Daoy (cell line): ENCODE measurements around the gene TSPAN4. TPM values are rescaled to one million over a fixed set of nuclear protein-coding genes. Genes with fewer than 3 reads are reported as not detected.
A peak's percentile ranks its signal among the peaks of the same experiment; 100 is the strongest.

ENCODE experiments used
- DNase-seq: peaks from one replicate; pipeline ENCODE4 v3.0.0-alpha.2; 2015; ENCODE audit warnings: low read depth
- total RNA-seq: library from RNA; depleted of rRNA; stranded (reverse); fragments of >200 nt; shearing (Covaris generic); gene quantifications from 2 replicates; pipeline ENCODE4 v1.2.3, GENCODE V29; 2014

Gene TSPAN4
- total RNA-seq, 1 experiment from 2014 or later = 37.3 TPM

DNA sequence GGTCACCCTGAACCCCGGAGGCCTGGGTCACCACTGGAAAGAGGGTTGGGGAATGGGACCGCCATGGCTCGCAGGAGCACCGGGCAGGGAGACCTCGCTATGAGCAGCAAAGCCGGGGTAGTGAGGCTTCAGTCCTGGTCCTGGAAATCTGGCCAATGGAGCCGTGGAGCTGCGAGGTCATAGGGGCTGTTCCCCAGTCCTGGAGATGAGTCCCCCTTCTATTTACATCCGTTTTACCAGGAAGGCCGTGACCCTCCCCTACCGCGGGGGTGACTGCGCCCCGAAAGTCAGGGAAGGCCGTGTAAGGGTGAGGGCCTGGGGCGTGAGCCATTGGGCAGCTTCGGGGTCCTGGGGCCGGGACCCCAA is 38.1 kb upstream of the TSPAN4 start:
- DNase-seq = no peak

DNA sequence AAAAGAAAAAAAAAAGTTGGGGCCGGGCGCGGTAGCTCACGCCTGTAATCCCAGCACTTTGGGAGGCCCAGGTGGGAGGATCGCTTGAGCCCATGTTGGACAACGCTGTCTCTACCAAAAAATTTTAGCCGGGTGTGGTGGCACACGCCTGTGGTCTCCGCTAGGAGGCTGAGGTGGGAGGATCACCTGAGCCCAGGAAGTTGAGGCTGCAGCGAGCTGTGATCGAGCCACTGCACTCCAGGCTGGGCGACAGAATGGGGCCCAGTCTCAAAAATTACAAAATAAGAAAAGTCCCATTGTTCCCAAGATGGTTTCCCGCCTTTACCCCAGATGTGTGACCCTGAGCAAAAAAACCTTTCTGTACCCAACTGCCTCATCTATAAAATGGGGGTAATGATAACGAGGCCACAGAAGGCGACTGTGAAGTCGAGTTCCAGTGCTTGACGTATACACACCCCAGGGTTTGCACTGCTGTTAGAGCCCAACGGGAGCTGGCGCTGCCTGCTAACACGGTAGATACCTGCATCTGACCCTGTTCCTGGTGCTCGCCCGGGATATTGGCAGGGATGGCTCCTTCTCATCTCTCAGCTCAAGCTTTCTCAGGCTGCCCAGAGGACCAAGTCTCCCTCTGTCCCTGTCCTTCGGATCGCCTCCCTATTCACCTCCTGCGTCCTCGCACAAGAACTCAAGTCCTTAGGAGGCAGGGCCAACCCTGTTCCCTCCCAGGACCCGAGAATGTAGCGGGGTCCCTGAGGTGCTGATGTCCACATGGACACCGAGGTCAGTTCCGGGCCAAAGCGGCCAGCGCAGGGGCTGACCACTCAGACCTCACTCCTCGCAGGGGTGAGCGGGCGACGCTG is 34.0 kb upstream of the TSPAN4 start:
- peak; percentile 30 for DNase-seq

DNA sequence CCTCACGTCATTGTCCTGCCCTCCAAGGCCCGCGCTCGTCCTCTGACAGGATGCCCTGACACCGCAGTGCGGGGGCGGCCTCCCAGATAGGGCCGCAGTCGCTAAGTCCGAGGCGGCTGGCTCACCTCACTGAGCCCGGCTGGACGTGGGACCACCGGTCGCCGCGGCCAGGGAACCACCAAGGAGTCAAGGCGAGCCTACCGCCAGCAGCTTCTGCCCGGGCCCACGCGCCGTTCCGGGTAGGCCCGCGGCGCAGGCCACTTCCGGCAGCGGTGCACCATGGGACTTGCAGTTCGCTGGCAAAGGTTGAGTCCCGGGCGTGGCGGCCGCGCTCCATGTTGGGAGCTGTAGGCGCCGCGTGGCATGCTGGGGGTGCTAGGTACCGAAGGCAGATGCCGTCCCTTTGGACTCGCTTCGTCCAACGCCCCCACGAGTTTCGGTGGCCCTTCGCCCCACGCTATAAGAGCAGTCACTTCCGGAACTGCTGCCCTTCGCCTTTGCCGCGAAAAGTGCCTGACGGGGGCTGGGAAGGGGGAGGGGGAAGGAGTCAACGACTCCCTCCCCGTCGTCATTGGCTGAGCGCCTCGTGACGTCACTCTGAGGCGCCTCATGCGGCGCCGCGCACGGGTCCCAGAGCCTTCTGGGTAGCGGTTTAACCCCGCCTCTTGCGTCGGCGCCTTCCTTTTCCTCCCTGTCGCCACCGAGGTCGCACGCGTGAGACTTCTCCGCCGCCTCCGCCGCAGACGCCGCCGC is 33.2 kb upstream of the TSPAN4 start, which contains the start of gene RPLP2:
TSS of gene RPLP2 (plus strand) at position 681 of the 753 bp plus-strand sequence. CDS start 268 bp downstream, outside the sequence.
- peak; percentile 98 for DNase-seq

DNA sequence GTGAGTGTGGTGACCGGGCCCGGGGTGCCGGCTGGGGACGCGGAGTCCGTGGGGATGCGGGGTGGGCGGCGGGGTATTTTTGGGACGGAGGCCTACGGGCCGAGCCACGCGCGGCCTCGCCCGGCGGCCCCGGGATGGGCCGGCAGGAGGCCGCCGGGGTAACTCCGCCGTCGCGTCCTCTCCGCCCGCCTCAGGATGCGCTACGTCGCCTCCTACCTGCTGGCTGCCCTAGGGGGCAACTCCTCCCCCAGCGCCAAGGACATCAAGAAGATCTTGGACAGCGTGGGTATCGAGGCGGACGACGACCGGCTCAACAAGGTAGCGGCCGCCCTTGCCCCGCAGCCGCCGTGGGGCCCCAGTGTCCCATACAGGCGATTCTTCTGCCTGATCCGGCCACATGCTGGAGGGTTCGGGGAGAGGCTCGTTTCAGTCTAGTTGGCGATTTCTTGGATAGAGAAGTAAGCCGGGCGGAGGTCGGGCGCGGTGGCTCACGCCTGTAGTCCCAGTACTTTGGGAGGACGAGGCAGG is 32.5 kb upstream of the TSPAN4 start:
- DNase-seq = no peak

DNA sequence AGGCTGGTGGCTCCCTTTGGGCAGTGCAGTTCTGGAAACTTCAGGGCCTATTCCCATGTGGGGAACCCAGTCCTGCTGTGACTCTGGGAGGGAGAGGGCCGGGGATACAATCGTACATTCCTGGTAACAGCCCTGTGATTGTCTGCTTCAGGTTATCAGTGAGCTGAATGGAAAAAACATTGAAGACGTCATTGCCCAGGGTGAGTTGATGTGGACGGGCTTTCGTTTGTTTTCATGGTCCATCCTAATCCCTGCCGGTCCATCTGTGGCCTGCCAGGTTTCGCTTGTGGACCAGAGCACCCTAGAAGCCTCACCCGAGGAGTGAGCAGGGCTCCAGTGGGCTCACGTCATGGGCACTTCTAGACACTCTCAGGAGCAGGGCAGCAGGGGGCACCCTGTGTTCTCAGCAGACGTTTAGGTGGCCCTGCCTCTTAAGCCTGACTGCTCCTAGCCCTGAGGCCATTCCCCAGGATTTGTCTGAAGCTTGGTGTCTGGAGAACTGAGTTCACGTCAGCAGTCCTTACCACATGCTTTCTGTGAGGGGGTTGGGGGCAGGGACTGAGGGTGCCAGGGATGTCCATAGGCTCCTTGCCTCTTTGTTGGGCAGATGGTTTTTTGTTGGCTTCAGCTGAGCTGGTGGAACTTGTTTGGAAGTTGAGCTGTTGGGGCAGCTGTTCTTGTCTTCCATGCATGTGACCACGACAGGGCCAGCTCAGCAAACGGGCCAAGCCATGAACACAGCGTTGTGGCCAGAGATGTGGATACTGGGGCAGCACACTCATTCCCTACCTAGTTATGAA is 31.0 kb upstream of the TSPAN4 start:
- no peak for DNase-seq

DNA sequence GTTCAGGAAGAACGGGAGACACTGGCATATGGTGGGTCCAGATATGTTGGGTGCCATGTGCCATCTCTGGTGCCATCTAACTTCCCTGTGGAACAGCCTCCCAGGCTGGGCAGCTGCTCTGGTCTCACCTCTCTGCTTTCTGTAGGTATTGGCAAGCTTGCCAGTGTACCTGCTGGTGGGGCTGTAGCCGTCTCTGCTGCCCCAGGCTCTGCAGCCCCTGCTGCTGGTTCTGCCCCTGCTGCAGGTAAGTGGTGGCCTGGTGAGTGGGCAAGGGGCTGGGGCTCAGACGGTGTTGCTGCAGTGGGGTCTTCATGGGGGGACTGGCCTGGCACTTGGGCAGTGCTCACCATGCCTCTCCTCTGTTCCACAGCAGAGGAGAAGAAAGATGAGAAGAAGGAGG is 30.3 kb upstream of the TSPAN4 start:
- no peak for DNase-seq

DNA sequence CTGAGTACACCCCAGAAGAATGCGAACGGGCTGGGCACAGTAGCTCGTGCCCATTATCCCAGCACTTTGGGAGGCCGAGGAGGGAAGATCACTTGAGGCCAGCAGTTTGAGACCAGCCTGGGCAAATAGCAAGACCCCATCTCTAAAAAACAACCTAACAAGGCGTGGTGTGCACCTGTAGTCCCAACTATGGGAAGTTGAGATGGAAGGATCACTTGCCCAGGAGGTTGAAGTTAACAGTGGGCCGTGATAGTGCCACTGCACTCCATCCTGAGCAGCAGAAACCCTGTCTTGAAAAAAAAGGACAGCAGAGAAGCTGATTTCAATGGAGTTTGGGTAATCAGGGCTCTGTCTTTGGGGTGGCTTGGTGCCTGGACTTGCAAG is 29.6 kb upstream of the TSPAN4 start:
- DNase-seq = no peak

DNA sequence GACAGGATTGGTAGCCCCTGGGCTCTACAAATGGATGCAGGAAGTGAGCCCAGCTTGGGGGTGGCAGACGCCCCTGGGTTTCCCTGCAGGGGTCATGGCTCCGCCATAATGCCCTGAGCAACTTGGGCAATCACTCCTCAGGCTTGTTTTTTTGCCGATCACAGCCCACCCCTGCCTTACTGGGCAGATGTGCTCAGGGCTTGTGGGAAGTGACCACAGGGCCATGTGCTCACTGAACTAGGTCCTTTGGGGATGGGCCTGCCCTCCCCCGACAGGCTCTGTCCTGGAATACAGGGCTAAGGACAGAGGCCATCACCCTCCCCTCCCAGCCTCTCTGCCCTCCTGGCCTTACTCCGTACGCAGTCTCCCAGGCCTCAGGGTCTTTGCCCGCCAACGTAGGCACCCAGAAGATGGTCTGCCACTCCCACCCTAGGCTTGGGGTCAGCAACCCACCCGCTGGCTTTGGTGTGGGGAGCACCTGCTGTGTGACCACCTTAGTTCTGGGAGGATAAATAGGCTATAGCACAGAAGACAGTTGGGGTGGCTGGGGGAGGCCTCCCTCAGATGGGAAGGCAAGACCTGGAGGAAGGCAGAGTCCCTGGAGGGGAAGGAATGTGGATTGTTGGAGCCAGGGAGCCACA is 29.1 kb upstream of the TSPAN4 start:
- DNase-seq = no peak

DNA sequence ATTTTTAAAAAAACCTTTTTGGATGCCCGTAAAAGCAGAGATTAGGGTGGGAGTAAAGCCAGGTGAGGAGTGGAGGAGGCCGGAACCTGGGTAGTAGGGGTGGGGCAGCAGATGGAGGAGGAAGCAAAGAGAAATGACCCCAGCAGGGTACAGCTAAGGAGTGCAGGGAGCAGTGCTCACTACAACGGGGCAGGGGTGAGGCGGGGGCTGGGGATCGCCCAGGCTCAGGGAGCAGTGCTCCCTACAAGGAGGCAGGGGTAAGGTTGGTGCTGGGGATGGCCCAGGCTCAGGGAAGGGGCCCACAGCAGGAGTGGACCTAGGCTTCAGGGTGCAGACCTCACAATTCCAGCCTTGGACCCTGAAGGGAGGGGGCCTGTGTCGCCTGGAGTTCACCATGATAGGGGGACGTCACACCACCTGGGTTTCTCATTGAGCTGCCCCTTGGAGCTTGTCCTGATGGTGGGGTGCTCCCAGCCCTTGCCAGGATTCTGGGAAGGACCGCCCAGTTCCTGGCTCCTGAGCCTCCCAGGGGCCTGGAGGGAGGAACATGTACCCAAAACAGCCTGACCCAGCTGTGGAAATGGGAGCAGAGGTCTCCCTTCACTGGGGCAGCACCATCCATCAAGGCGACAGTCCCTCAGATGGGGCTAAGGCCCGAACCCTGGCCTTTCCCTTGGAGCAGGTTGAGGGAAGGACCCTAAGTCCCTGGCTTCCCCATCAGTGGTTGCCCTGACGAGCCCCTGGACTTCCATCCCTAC is 26.8 kb upstream of the TSPAN4 start:
- no peak for DNase-seq

DNA sequence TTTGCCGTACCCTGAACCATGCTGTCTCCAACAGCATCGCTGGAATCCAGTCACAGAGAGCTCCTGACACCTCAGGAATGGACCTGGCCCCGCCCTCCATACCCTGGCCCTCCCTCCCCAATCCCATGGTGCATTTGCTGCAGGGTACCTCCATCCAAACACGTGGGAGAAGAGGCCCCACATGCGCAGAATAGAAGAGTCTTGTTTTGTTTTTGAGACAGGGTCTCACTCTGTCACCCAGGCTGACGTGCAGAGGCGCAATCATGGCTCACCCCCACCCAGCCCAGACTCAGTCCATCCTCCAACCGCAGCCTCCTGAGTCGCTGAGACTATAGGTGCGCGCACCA is 26.2 kb upstream of the TSPAN4 start:
- DNase-seq = peak; percentile 35

DNA sequence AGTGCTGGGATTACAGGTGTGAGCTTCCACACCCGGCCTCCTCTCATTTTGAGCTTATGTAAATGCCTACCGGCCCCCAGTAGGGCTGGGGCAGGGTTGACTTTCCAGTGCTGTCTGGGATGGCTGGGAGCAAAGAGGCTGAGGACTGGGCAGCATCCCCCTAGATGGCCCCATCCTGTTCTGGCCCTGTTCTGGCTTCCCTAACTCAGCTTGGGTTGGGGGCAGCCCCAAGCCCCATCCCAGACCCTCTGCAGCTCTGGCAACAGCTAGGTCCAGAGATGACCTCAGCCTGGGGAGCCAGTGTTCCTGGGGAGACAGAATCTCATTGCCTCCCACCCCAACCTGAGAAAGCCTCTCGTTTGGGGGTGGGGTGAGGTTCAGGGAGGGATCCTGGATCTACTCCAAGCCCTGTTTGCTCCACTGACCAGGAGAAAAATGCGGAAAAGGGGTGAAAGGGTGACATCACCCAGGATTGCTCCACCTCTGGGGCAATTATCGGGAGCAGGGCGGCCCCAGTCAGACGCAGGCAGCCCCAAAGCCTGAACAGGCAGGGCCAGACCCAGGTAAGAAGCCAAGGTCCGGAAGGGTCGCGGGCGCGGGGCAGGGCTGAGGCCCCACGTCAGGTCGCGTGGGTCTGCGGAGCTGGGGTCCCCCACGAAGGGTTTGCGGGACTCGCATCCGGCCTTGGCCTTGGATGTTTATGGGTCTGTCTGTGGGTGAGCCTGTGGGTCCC is 24.1 kb upstream of the TSPAN4 start, which contains the start of gene PNPLA2:
TSS of gene PNPLA2 (plus strand) at position 519 of the 733 bp plus-strand sequence. CDS start 805 bp downstream, outside the sequence.
- DNase-seq = peak; percentile 55

DNA sequence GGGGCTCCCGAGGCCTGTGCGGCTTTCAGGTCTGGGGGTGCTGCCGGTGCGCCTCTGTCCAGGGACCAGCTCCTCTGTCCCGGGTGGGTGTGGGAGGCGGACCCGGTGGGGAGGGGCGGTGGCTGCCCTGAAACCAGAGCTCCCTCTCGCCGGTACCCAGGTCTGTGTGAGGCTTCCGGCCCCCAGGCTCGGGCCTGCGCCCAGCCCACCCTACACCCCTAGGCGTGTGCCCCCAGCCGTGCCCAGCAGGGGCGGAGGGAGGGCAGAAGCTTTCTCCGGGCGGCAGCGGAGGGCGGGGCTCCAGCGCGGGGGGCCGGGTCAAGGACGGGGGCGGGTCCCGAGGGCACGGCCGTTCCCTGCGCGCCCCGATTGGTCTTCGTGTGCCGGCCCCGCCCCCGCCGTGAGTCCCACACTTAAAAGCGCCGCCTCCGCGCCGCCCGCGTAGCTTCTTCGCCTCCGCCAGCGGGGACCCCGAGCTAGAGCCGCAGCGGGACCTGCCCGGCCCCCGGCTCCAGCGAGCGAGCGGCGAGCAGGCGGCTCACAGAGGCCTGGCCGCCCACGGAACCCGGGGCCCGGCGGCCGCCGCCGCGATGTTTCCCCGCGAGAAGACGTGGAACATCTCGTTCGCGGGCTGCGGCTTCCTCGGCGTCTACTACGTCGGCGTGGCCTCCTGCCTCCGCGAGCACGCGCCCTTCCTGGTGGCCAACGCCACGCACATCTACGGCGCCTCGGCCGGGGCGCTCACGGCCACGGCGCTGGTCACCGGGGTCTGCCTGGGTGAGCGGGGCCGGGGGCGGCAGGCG is 23.3 kb upstream of the TSPAN4 start:
- DNase-seq = peak; percentile 93

DNA sequence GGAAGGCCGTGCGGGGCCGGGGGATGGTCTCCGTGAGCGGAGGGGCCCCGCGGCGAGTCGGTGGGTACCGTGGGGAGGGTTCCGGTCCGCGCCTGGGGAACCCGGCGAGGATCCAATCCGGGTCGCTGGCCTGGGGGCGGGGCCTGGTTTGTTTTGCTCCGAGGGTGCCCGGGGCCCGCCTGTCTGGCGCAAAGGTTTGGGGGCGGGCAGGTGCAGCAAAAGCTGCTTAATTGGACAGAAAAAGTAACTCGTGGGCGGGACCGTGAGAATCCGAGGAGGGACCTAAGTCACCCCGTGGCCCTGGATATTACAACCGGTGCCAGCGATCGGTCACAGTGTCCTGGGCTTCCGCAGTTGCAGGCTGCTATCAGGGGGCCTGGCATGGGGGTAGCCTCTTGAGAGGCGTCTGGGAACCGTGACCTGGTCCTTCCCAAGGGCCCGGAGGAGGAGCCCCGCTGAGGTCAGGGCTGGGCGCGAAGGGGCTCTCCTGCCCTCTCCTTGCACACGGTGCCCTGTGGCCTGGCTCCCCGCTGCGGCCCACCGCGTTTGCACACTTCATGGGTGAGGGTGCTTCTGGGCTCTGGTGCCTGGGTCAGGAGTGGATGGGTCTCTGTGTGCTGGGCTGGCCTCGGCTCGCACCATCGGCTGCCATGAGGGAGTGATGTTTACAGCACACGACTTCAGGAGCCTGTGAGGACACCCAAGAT is 22.6 kb upstream of the TSPAN4 start:
- peak; percentile 83 for DNase-seq

DNA sequence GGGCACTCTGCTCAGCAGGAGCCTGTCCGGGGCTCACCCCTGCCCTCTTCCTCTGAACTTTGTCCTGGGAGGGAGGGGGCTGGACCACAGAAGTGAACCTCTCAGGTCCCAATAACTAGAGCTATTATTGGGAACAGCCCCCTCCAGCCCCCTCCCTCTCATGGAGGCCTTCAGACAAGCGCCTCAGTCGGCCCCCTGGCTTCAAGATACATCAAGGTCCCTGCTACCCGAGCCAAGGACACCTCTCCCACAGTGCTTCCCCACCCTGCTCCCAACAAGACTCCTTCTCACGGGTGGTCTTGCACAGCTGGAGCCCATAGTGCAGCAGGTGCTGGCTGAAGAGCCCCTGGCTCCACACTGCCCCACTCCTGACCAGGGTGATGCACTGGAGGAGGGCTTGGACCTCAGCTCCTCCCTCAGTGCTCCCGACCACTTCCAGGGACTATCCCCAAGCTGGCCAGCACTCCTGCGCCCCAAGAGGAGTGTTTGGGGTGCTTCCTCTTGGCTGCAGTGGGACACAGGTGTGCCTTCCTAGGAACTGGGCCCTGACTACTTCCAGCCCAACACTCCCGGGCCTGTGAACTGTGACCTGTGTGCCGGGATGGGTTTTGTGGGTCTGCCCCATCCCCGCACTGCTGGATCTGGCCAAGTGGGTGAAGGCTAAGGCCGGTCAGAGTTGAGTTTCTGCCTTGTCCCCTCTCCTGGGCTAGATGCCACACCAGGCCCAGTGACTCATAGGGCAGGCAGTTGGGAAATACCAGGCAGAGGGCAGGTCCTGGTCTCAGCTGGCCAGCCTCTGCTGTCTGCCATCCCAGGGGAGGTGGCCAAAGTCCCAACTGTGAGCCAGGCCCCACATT is 21.8 kb upstream of the TSPAN4 start:
- peak; percentile 65 for DNase-seq

DNA sequence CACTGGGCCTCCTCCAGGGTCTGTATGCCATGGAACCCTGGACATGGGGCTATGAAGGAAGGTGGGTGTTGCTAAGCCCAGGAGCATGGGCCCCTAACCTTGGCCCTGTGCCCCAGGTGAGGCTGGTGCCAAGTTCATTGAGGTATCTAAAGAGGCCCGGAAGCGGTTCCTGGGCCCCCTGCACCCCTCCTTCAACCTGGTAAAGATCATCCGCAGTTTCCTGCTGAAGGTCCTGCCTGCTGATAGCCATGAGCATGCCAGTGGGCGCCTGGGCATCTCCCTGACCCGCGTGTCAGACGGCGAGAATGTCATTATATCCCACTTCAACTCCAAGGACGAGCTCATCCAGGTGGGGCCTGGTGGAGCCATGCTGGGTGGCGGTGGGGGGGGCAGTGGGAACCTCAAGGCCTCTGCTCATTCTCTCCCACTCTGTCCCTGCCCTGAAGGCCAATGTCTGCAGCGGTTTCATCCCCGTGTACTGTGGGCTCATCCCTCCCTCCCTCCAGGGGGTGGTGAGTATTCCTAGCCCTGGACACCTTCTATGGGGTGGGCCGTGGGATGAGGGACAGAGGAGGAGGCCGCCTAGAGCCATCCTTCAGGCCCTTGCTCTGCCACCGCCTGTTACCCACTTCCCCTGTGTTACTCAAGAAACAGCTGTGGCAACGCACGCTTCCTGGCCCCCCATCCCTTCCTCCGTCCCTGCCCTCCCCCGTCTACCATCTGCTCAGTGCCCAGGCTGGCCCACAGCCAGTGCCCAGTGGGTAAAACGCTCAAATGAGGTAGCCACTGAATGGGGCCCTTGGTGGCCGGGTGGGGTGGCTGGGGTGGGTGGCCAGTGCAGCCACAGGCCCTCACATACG is 20.9 kb upstream of the TSPAN4 start:
- DNase-seq = no peak
